ENCODE results near the gene IL13RA1.

- TF ChIP-seq CTCF (conservative IDR thresholded peaks at IDR 0.05) (no peak), EZH2 (IDR thresholded peaks at IDR 0.05; ENCODE audit: low read depth) (no peak)
These were observed 52.2 kb downstream of the IL13RA1 start for GRCh38 chrX:118779581-118779980.

Data from PC-9 (cell line).